A673 (cell line): ENCODE measurements around the gene TMEM212.

Experiments used
- CTCF ChIP-seq: fragments of 300-800, 200-600 bp; sonication (generic); conservative IDR thresholded peaks from 2 replicates; pipeline ENCODE4 v1.5.1; 2017; ENCODE audit warnings: low read depth, mild to moderate bottlenecking, antibody characterized with exemption, low read length, moderate library complexity, mixed read lengths
- EZH2 ChIP-seq: fragments of 200-600 bp; sonication (generic); IDR thresholded peaks from 2 replicates; pipeline ENCODE4 v1.6.1; 2017; ENCODE audit warnings: borderline replicate concordance, low read depth, mild to moderate bottlenecking, mixed read lengths, antibody characterized with exemption, low read length; ENCODE audit not compliant: poor library complexity, severe bottlenecking

GRCh38 chr3:171804618-171805389 is 38.3 kb upstream of the TMEM212 start:
- TF ChIP-seq CTCF (no peak), EZH2 (no peak)
